CD4-positive, alpha-beta T cell (primary cell): Measurements from ENCODE around the gene NBEAL2. TPM values are rescaled to one million over a fixed set of nuclear protein-coding genes. Genes with fewer than 3 reads are reported as not detected.

Source experiments
- ATAC-seq: fragments of 200-7000 bp; cut with Tn5 transposase; one replicate; pipeline ENCODE4 v1.10.0; 2022; ENCODE audit warnings: mild to moderate bottlenecking; ENCODE audit not compliant: poor library complexity
- CTCF ChIA-PET: fragments of 350-600 bp; sonication (Branson Sonifier 250); formaldehyde crosslinking; loops from one replicate; lab custom pipeline; 2021; ENCODE audit warnings: antibody characterized with exemption, inconsistent platforms; lab: Charles Lee
- POLR2A ChIA-PET: fragments of 350-600 bp; sonication (Branson Sonifier 250); formaldehyde crosslinking; loops from one replicate; lab custom pipeline; 2021; ENCODE audit warnings: antibody characterized with exemption, inconsistent platforms; lab: Charles Lee
- DNase-seq, 14 experiments: peaks; one replicate each; pipeline ENCODE4 v3.0.0-alpha.2; 2013 to 2020; ENCODE audit warnings: mixed read lengths in 2 of 14
- H3K27ac ChIP-seq, 2 donors: one replicate each; pipeline versions ENCODE4 v1.5.1 to v1.7.0; 2013; ENCODE audit warnings: low read length in 2 of 2, low read depth in 1 of 2, mild to moderate bottlenecking in 1 of 2
- H3K27me3 ChIP-seq, 2 experiments: 1 replicate in 1 of 2; 2 replicates in 1 of 2; pipeline versions ENCODE4 v1.6.1 to v1.7.0; 2013; ENCODE audit warnings: low read length in 2 of 2, control low read depth in 1 of 2, mild to moderate bottlenecking in 1 of 2, moderate library complexity in 1 of 2; ENCODE audit not compliant: insufficient read depth in 2 of 2, control insufficient read depth in 1 of 2
- H3K36me3 ChIP-seq: one replicate; pipeline ENCODE4 v1.6.1; 2013; ENCODE audit warnings: low read length, control low read depth; ENCODE audit not compliant: insufficient read depth
- H3K4me1 ChIP-seq: one replicate; pipeline ENCODE4 v1.6.1; 2013; ENCODE audit warnings: low read length, control low read depth; ENCODE audit not compliant: insufficient read depth
- H3K4me3 ChIP-seq: one replicate; pipeline ENCODE4 v1.5.1; 2013; ENCODE audit warnings: mild to moderate bottlenecking, low read length, moderate library complexity
- H3K9me3 ChIP-seq, 2 experiments: 1 replicate in 1 of 2; 2 replicates in 1 of 2; pipeline versions ENCODE4 v1.6.1 to v1.7.0; 2013; ENCODE audit warnings: low read length in 2 of 2, mild to moderate bottlenecking in 2 of 2, control low read depth in 1 of 2, moderate library complexity in 1 of 2; ENCODE audit not compliant: control insufficient read depth in 1 of 2, insufficient read depth in 1 of 2
- H3K27ac Mint-ChIP-seq: one replicate; pipeline ENCODE4 v1.8.0; 2020; ENCODE audit warnings: mixed read lengths
- H3K27me3 Mint-ChIP-seq: one replicate; pipeline ENCODE4 v1.8.0; 2021; ENCODE audit warnings: mixed read lengths
- H3K36me3 Mint-ChIP-seq: one replicate; pipeline ENCODE4 v1.8.0; 2021; ENCODE audit warnings: low read depth, mixed read lengths
- H3K4me1 Mint-ChIP-seq: one replicate; pipeline ENCODE4 v1.8.0; 2021; ENCODE audit warnings: low read depth, mixed read lengths
- H3K4me3 Mint-ChIP-seq: one replicate; pipeline ENCODE4 v1.8.0; 2020; ENCODE audit warnings: mild to moderate bottlenecking, mixed read lengths
- H3K9me3 Mint-ChIP-seq: one replicate; pipeline ENCODE4 v1.8.0; 2020; ENCODE audit warnings: mixed read lengths
- CTCF ChIP-seq: fragments of 200-600 bp; IDR thresholded peaks from one replicate; pipeline ENCODE4 v1.8.0; 2022; ENCODE audit warnings: antibody characterized with exemption, mild to moderate bottlenecking
- intact Hi-C, 2 experiments: fragments of 100-400 bp; cut with DNase I in 1 of 2; cut with micrococcal nuclease in 1 of 2; formaldehyde crosslinking; loops; one replicate each; pipeline versions ENCODE4 v1.15.1 to v1.9.0; 2023 to 2025; cut with DNase I, micrococcal nuclease
- total RNA-seq, 174 experiments: library from RNA in 2 of 174; stranded (reverse) in 2 of 174; gene quantifications; one replicate each; pipeline ENCODE4 v1.2.3 and lab custom pipeline; 2021 to 2026

NBEAL2 gene
- total RNA-seq, 2 experiments from 2014 or later: 163 to 170 TPM

- no peak overlapping the region for H3K4me3 Mint-ChIP-seq
- DNase-seq: no peak
- TF ChIP-seq CTCF: no peak
- no peaks in the 10 kb centered on the region for H3K9me3 ChIP-seq
- intact Hi-C loops: no loop called here
- peaks cover 47% of the 10 kb centered on the region for H3K36me3 Mint-ChIP-seq
- H3K27ac Mint-ChIP-seq: peak overlapping the region; percentile 36
- H3K4me1 ChIP-seq: no peaks in the 10 kb centered on the region
- H3K36me3 ChIP-seq: peaks cover 32% of the 10 kb centered on the region
- H3K27ac ChIP-seq: no peak overlapping the region
- H3K4me3 ChIP-seq: no peak overlapping the region
- no peaks in the 10 kb centered on the region for H3K27me3 Mint-ChIP-seq
- ChIA-PET POLR2A (no interaction called here), CTCF (no interaction called here)
- no peaks in the 10 kb centered on the region for H3K27me3 ChIP-seq
- ATAC-seq: no peak
- H3K4me1 Mint-ChIP-seq: peaks cover 7% of the 10 kb centered on the region
- H3K9me3 Mint-ChIP-seq: no peaks in the 10 kb centered on the region
These were observed 68.2 kb downstream of the NBEAL2 start for GRCh38 chr3:47047673-47048072.

- H3K9me3 Mint-ChIP-seq: no peaks in the 10 kb centered on the region
- peaks cover 48% of the 10 kb centered on the region for H3K4me1 Mint-ChIP-seq
- Histone ChIP-seq H3K27ac (no peak overlapping the region), H3K4me3 (no peak overlapping the region), H3K27me3 (no peaks in the 10 kb centered on the region), H3K4me1 (peaks cover 18% of the 10 kb centered on the region), H3K9me3 (no peaks in the 10 kb centered on the region), H3K36me3 (peaks cover 30% of the 10 kb centered on the region)
- no peak for TF ChIP-seq CTCF
- ATAC-seq (no peak), DNase-seq (peak in 1 of 14 experiments; percentile 21)
- H3K27ac Mint-ChIP-seq: no peak overlapping the region
- intact Hi-C loops: loop anchor here in 1 of 2 experiments (10.0 kb wide), 1 partner anchor 110 kb away; no protein-coding TSS in a partner anchor
- ChIA-PET CTCF (interaction anchor here (1.1 kb wide), 1 partner anchor 10 kb away, joined by 3 read pairs; no protein-coding TSS in a partner anchor), POLR2A (no interaction called here)
- H3K4me3 Mint-ChIP-seq: peak overlapping the region; percentile 16
- H3K36me3 Mint-ChIP-seq: peaks cover 65% of the 10 kb centered on the region
- no peaks in the 10 kb centered on the region for H3K27me3 Mint-ChIP-seq
These were observed 74.9 kb downstream of the NBEAL2 start for GRCh38 chr3:47054412-47054811.

GRCh38 chr3:47056705-47057104, 77.2 kb downstream of the NBEAL2 start:
- POLR2A ChIA-PET: no interaction called here
- Mint-ChIP-seq H3K4me3 (peak overlapping the region; percentile 43), H3K4me1 (peaks cover 56% of the 10 kb centered on the region)

More at GRCh38 chr3:47056705-47057104, 77.2 kb downstream of the NBEAL2 start:
- H3K9me3 ChIP-seq: no peaks in the 10 kb centered on the region
- intact Hi-C loops: loop anchor here in 1 of 2 experiments (1.0 to 10.0 kb wide), 3 partner anchors 18 to 112 kb away; partner anchors contain the start of gene SETD2
- TF ChIP-seq CTCF: no peak
- H3K4me3 ChIP-seq: no peak overlapping the region
- no peaks in the 10 kb centered on the region for H3K27me3 Mint-ChIP-seq
- H3K9me3 Mint-ChIP-seq: no peaks in the 10 kb centered on the region
- H3K27ac Mint-ChIP-seq: peak overlapping the region; percentile 89
- peaks cover 18% of the 10 kb centered on the region for H3K4me1 ChIP-seq
- DNase-seq: no peak
- no peaks in the 10 kb centered on the region for H3K27me3 ChIP-seq
- H3K36me3 Mint-ChIP-seq: peaks cover 71% of the 10 kb centered on the region
- H3K27ac ChIP-seq: peak overlapping the region; percentile 18 to 49
- H3K36me3 ChIP-seq: peaks cover 37% of the 10 kb centered on the region
- peak; percentile 2 for ATAC-seq
- CTCF ChIA-PET: no interaction called here
